Jurkat, Clone E6-1 (cell line): Measurements from ENCODE around the gene UPF3B.
"Not testable (repeated sequence)": the region's sequence is repeated elsewhere in the genome, so short reads cannot be mapped to it uniquely, and the experiment has no call there.

Experiments used
- DNase-seq: peaks from one replicate; pipeline ENCODE4 v3.0.0-alpha.2; 2011; ENCODE audit warnings: low read depth, low spot score
- H3K4me3 ChIP-seq: 2 replicates; pipeline ENCODE4 v1.5.1; 2011; ENCODE audit warnings: mild to moderate bottlenecking, low read length, control low read depth, moderate library complexity

Gene UPF3B

GRCh38 chrX:119828446-119828845 lies 24.3 kb downstream of the UPF3B start:
- no peak for DNase-seq

GRCh38 chrX:119826399-119826959 lies 26.3 kb downstream of the UPF3B start:
- no peak overlapping the region for H3K4me3 ChIP-seq
- DNase-seq, result no peak

More at GRCh38 chrX:119828446-119828845, 24.3 kb downstream of the UPF3B start:
- no peak overlapping the region for H3K4me3 ChIP-seq

GRCh38 chrX:119824221-119824620 lies 28.5 kb downstream of the UPF3B start:
- H3K4me3 ChIP-seq, DNase-seq: not testable (repeated sequence)

- not testable (repeated sequence) for H3K4me3 ChIP-seq
- DNase-seq, result peak; percentile 19
Measured at GRCh38 chrX:119821703-119822102, 31.1 kb downstream of the UPF3B start.

- H3K4me3 ChIP-seq, result no peak overlapping the region
- DNase-seq, result no peak
Measured at GRCh38 chrX:119817130-119817690, 35.6 kb downstream of the UPF3B start.

GRCh38 chrX:119816300-119816699 lies 36.5 kb downstream of the UPF3B start:
- H3K4me3 ChIP-seq, result no peak overlapping the region
- DNase-seq, result no peak

- no peak for DNase-seq
Measured at GRCh38 chrX:119809185-119809666, 43.5 kb downstream of the UPF3B start.

GRCh38 chrX:119808461-119808860 lies 44.3 kb downstream of the UPF3B start:
- H3K4me3 ChIP-seq, DNase-seq: not testable (repeated sequence)

More at GRCh38 chrX:119809185-119809666, 43.5 kb downstream of the UPF3B start:
- no peak overlapping the region for H3K4me3 ChIP-seq

GRCh38 chrX:119802546-119802945 lies 50.2 kb downstream of the UPF3B start:
- DNase-seq, result no peak
- H3K4me3 ChIP-seq, result no peak overlapping the region

GRCh38 chrX:119801253-119802221 lies 51.2 kb downstream of the UPF3B start:
- no peak overlapping the region for H3K4me3 ChIP-seq
- no peak for DNase-seq

- peak within 1 kb of the TSS; percentile 85 for H3K4me3 ChIP-seq
- DNase-seq, result peak; percentile 85
Measured at GRCh38 chrX:119791437-119792231, 61.1 kb downstream of the UPF3B start, which contains the start of gene RPL39. Gene RPL39, minus strand, starts transcription at chrX:119791630. Its CDS starts 54 bp downstream, at chrX:119791576.

GRCh38 chrX:119790977-119791436 lies 61.8 kb downstream of the UPF3B start:
- DNase-seq, result peak; percentile 18
- H3K4me3 ChIP-seq, result peak overlapping the region; percentile 85

- DNase-seq, result peak; percentile 41
- H3K4me3 ChIP-seq, result no peak overlapping the region
Measured at GRCh38 chrX:119784747-119785446, 67.9 kb downstream of the UPF3B start.
